ENCODE results near the gene UGT1A8. TPM values are rescaled to one million over a fixed set of nuclear protein-coding genes. Genes with fewer than 3 reads are reported as not detected.

Gene UGT1A8
- total and polyA plus RNA-seq, 2 donors (not counting 1 experiment from before 2014, with no cell fraction given): not detected

DNA sequence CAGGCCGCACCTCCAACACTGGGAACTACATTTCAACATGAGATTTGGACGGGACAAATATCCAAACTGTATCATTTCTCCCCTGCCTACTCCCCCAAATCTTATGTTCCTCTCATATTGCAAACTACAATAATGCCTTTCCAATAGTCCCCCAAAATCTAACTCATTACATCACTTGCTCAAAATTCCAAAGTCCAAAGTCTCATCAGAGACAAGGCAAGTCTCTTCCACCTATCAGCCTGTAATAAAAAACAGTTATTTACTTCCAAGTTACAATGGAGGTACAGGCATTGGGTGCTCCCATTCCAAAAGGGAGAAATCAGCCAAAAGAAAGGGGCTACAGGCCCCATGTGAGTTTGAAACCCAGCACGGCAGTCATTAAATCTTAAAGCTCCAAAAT, 12.6 kb upstream of the UGT1A8 start:
- intact Hi-C loops (cut with micrococcal nuclease): no loop called here
- no peak overlapping the region for H3K4me2 ChIP-seq (replicated peaks; ENCODE audit: low read depth, low read length, poor library complexity, severe bottlenecking)
- no peak overlapping the region for H2AFZ ChIP-seq (ENCODE audit: insufficient read depth, low read depth, low read length, poor library complexity, severe bottlenecking)
- Mint-ChIP-seq H3K9me3 (ENCODE audit: insufficient read depth) (peaks cover 10% of the 10 kb centered on the region), H3K27me3 (peaks cover 24% of the 10 kb centered on the region), H3K4me3 (no peak overlapping the region), H3K4me1 (no peaks in the 10 kb centered on the region), H3K27ac (no peak overlapping the region)
- no peaks in the 10 kb centered on the region for H3K79me2 ChIP-seq (ENCODE audit: control insufficient read depth, insufficient read depth, low read length)
- H3K4me3 ChIP-seq (ENCODE audit: control extremely low read depth in 1 of 5, extremely low read depth in 1 of 5, insufficient read depth in 1 of 5, low read depth in 2 of 5, low read length in 4 of 5): no peak overlapping the region
- no peak overlapping the region for H3K9ac ChIP-seq (ENCODE audit: low read length)
- TF ChIP-seq, protein P1, sequence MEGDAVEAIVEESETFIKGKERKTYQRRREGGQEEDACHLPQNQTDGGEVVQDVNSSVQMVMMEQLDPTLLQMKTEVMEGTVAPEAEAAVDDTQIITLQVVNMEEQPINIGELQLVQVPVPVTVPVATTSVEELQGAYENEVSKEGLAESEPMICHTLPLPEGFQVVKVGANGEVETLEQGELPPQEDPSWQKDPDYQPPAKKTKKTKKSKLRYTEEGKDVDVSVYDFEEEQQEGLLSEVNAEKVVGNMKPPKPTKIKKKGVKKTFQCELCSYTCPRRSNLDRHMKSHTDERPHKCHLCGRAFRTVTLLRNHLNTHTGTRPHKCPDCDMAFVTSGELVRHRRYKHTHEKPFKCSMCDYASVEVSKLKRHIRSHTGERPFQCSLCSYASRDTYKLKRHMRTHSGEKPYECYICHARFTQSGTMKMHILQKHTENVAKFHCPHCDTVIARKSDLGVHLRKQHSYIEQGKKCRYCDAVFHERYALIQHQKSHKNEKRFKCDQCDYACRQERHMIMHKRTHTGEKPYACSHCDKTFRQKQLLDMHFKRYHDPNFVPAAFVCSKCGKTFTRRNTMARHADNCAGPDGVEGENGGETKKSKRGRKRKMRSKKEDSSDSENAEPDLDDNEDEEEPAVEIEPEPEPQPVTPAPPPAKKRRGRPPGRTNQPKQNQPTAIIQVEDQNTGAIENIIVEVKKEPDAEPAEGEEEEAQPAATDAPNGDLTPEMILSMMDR (IDR thresholded peaks at IDR 0.05): no peak
- no peak for TF ChIP-seq EZH2 (IDR thresholded peaks at IDR 0.05; ENCODE audit: borderline replicate concordance, insufficient read depth, low read depth, low read length, poor library complexity, severe bottlenecking)
- ChIA-PET CTCF (no interaction called here), POLR2A (no interaction called here)
- H3K27ac ChIP-seq (ENCODE audit: low read length in 2 of 2): no peak overlapping the region
- ATAC-seq (ENCODE audit: low read depth) (no peak), DNase-seq (no peak)
- no peaks in the 10 kb centered on the region for H3K36me3 ChIP-seq (replicated peaks in 1 of 2; ENCODE audit: control extremely low read depth in 1 of 2, control insufficient read depth in 1 of 2, extremely low read depth in 1 of 2, insufficient read depth in 2 of 2, low read length in 1 of 2)
- peaks cover 0 to 6% (median 4%) of the 10 kb centered on the region in 4 experiments for H3K27me3 ChIP-seq (replicated peaks in 1 of 4; ENCODE audit: control extremely low read depth in 1 of 4, control insufficient read depth in 3 of 4, insufficient read depth in 4 of 4, low read length in 3 of 4)
- H3K4me1 ChIP-seq (ENCODE audit: control insufficient read depth in 2 of 2, insufficient read depth in 2 of 2, low read length in 2 of 2): no peaks in the 10 kb centered on the region
- peaks cover 0 to 3% (median 1%) of the 10 kb centered on the region in 3 donors for H3K9me3 ChIP-seq (ENCODE audit: control extremely low read depth in 1 of 3, control insufficient read depth in 2 of 3, insufficient read depth in 1 of 3, low read length in 2 of 3)
- WGBS (ENCODE audit: insufficient coverage): 92% methylated on average over 2 of the region's 3 CpGs
- H4K20me1 ChIP-seq (ENCODE audit: control insufficient read depth, insufficient read depth, low read length, poor library complexity, severe bottlenecking): no peaks in the 10 kb centered on the region

DNA sequence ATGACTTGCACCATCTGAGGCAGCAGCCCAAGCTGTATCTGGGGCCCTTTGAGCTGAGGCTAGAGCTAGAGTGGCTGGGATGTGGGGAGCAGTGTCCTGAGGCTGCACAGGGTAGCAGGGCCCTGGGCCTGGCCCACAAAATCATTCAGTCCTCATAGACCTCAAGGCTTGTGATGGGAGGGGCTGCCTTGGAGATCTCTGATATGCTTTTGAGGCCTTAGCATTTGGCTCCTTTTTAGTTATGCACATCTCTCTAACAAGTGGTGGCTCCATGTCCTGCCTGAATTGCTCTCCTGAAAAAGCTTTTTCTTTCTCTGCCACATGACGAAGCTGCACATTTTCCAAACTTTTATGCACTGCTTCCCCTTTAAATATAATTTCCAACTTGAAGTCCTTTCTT, 11.8 kb upstream of the UGT1A8 start:
- WGBS (ENCODE audit: insufficient coverage): 86% methylated on average over 1 of the region's 1 CpG
- intact Hi-C loops (cut with micrococcal nuclease): no loop called here
- H3K27ac ChIP-seq (ENCODE audit: low read length in 2 of 2): no peak overlapping the region
- no peaks in the 10 kb centered on the region for H3K79me2 ChIP-seq (ENCODE audit: control insufficient read depth, insufficient read depth, low read length)
- no peak overlapping the region for H2AFZ ChIP-seq (ENCODE audit: insufficient read depth, low read depth, low read length, poor library complexity, severe bottlenecking)
- H3K36me3 ChIP-seq (replicated peaks in 1 of 2; ENCODE audit: control extremely low read depth in 1 of 2, control insufficient read depth in 1 of 2, extremely low read depth in 1 of 2, insufficient read depth in 2 of 2, low read length in 1 of 2): no peaks in the 10 kb centered on the region
- no peak for TF ChIP-seq EZH2 (IDR thresholded peaks at IDR 0.05; ENCODE audit: borderline replicate concordance, insufficient read depth, low read depth, low read length, poor library complexity, severe bottlenecking)
- TF ChIP-seq, protein P1 (IDR thresholded peaks at IDR 0.05): no peak
- H3K27ac Mint-ChIP-seq: no peak overlapping the region
- no peak for DNase-seq
- peaks cover 10% of the 10 kb centered on the region for H3K9me3 Mint-ChIP-seq (ENCODE audit: insufficient read depth)
- no peak overlapping the region for H3K4me3 Mint-ChIP-seq
- no peaks in the 10 kb centered on the region for H3K4me1 Mint-ChIP-seq
- no peaks in the 10 kb centered on the region for H3K4me1 ChIP-seq (ENCODE audit: control insufficient read depth in 2 of 2, insufficient read depth in 2 of 2, low read length in 2 of 2)
- H3K4me2 ChIP-seq (replicated peaks; ENCODE audit: low read depth, low read length, poor library complexity, severe bottlenecking): no peak overlapping the region
- peaks cover 0 to 6% (median 3%) of the 10 kb centered on the region in 4 experiments for H3K27me3 ChIP-seq (replicated peaks in 1 of 4; ENCODE audit: control extremely low read depth in 1 of 4, control insufficient read depth in 3 of 4, insufficient read depth in 4 of 4, low read length in 3 of 4)
- no peak overlapping the region for H3K4me3 ChIP-seq (ENCODE audit: control extremely low read depth in 1 of 5, extremely low read depth in 1 of 5, insufficient read depth in 1 of 5, low read depth in 2 of 5, low read length in 4 of 5)
- no peaks in the 10 kb centered on the region for H4K20me1 ChIP-seq (ENCODE audit: control insufficient read depth, insufficient read depth, low read length, poor library complexity, severe bottlenecking)
- ATAC-seq (ENCODE audit: low read depth): no peak
- peaks cover 24% of the 10 kb centered on the region for H3K27me3 Mint-ChIP-seq
- H3K9ac ChIP-seq (ENCODE audit: low read length): no peak overlapping the region
- H3K9me3 ChIP-seq (ENCODE audit: control extremely low read depth in 1 of 3, control insufficient read depth in 2 of 3, insufficient read depth in 1 of 3, low read length in 2 of 3): peaks cover under 1 to 3% (median 2%) of the 10 kb centered on the region in 3 donors
- CTCF ChIA-PET: no interaction called here
- POLR2A ChIA-PET: no interaction called here

Data from B cell (primary cell).